Hepatocyte (in vitro differentiated cells): Measurements from ENCODE around the gene ZNF770. TPM values are rescaled to one million over a fixed set of nuclear protein-coding genes. Genes with fewer than 3 reads are reported as not detected.

ENCODE experiments used
- DNase-seq: peaks from one replicate; pipeline ENCODE4 v3.0.0-alpha.2; 2016; ENCODE audit warnings: low spot score
- H2AFZ ChIP-seq: fragments of 200-600 bp; sonication (generic); 2 replicates; pipeline ENCODE4 v1.6.0; 2016; ENCODE audit warnings: antibody characterized with exemption, mild to moderate bottlenecking
- H3K27ac ChIP-seq: fragments of 200-600 bp; sonication (generic); 2 replicates; pipeline ENCODE4 v1.5.1; 2016; ENCODE audit warnings: mild to moderate bottlenecking
- H3K27me3 ChIP-seq: fragments of 200-600 bp; sonication (generic); 2 replicates; pipeline ENCODE4 v1.6.1; 2016
- H3K36me3 ChIP-seq: fragments of 200-600 bp; sonication (generic); replicated peaks from 2 replicates; pipeline ENCODE4 v1.5.1; 2016; ENCODE audit warnings: low read depth; ENCODE audit not compliant: insufficient read depth
- H3K4me1 ChIP-seq: fragments of 200-600 bp; sonication (generic); 2 replicates; pipeline ENCODE4 v1.5.1; 2016; ENCODE audit warnings: mild to moderate bottlenecking, moderate library complexity; ENCODE audit not compliant: insufficient read depth
- H3K4me2 ChIP-seq: fragments of 200-600 bp; sonication (generic); 2 replicates; pipeline ENCODE4 v1.6.0; 2016
- H3K4me3 ChIP-seq: fragments of 200-600 bp; sonication (generic); 2 replicates; pipeline ENCODE4 v1.5.1; 2016; ENCODE audit warnings: mild to moderate bottlenecking
- H3K79me2 ChIP-seq: fragments of 200-600 bp; sonication (generic); 2 replicates; pipeline ENCODE4 v1.6.0; 2017; ENCODE audit warnings: mild to moderate bottlenecking
- H3K9me2 ChIP-seq: fragments of 200-600 bp; sonication (generic); replicated peaks from 2 replicates; pipeline ENCODE4 v1.6.0; 2017; ENCODE audit warnings: mild to moderate bottlenecking; ENCODE audit not compliant: insufficient read depth
- H3K9me3 ChIP-seq: fragments of 200-600 bp; sonication (generic); 2 replicates; pipeline ENCODE4 v1.5.1; 2016; ENCODE audit warnings: low read depth, mild to moderate bottlenecking
- H4K20me1 ChIP-seq: fragments of 200-600 bp; sonication (generic); 2 replicates; pipeline ENCODE4 v1.6.0; 2016; ENCODE audit warnings: mild to moderate bottlenecking; ENCODE audit not compliant: insufficient read depth, poor library complexity, severe bottlenecking
- EZH2 ChIP-seq: fragments of 200-600 bp; sonication (generic); IDR thresholded peaks from 2 replicates; pipeline ENCODE4 v1.6.1; 2016; ENCODE audit warnings: antibody characterized with exemption, mild to moderate bottlenecking, borderline replicate concordance
- EZH2phosphoT487 ChIP-seq: fragments of 200-600 bp; sonication (generic); IDR thresholded peaks from one replicate; pipeline ENCODE4 v1.6.1; 2018; ENCODE audit warnings: antibody characterized with exemption, mild to moderate bottlenecking, low read depth, moderate library complexity; ENCODE audit not compliant: unreplicated experiment, severe bottlenecking
- WGBS: methylation state at CpG from one replicate; pipeline ENCODE4 v1.1.6; 2016; ENCODE audit warnings: low lambda C conversion rate; ENCODE audit errors: missing lambda C conversion rate; 5-methylcytosine and 5-hydroxymethylcytosine counted together
- polyA plus RNA-seq: library from polyadenylated mRNA; unstranded; fragments of >200 nt; fragmentation: Nextera tagmentation; extraction: Ambion mirVana; gene quantifications from 2 replicates; pipeline ENCODE4 v1.2.1, GENCODE V29; 2016
- total RNA-seq: library from RNA; depleted of rRNA; stranded (reverse); fragments of >200 nt; gene quantifications from 2 replicates; pipeline ENCODE4 v1.2.3, GENCODE V29; 2014
- TF ChIP-seq, protein P1 (sequence below): fragments of 200-600 bp; sonication (generic); IDR thresholded peaks from 2 replicates; pipeline ENCODE4 v1.5.1; 2016; ENCODE audit warnings: antibody characterized with exemption, mild to moderate bottlenecking; ENCODE audit not compliant: poor library complexity

Gene ZNF770
- total and polyA plus RNA-seq, 2 experiments from 2014 or later = 31.2 to 32.6 TPM

DNA sequence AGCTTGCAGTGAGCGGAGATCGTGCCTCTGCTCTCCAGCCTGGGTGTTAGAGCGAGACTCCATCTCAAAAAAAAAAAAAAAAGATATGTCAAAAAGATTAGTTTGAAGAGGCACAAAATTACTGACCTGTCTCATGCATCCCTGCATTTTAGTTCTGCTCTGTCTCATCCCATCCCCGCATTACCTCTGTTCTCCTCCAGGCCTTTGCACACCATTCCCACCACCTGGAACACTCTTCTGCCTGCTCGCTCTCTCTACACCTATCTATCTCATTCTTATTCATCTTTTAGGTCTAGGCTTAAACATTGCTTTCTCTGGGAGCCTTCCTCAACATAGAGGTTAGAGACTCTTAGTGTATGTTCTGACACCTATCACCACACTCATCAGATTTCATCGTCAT is 32.9 kb upstream of the ZNF770 start:
- Histone ChIP-seq H3K36me3 (no peaks in the 10 kb centered on the region), H3K9me2 (no peaks in the 10 kb centered on the region), H4K20me1 (no peaks in the 10 kb centered on the region), H3K27me3 (no peaks in the 10 kb centered on the region), H2AFZ (no peak overlapping the region), H3K27ac (no peak overlapping the region), H3K4me3 (no peak overlapping the region), H3K79me2 (no peaks in the 10 kb centered on the region), H3K9me3 (no peaks in the 10 kb centered on the region), H3K4me1 (no peaks in the 10 kb centered on the region), H3K4me2 (no peak overlapping the region)
- WGBS = 84% methylated on average over 6 of the region's 6 CpGs
- TF ChIP-seq, protein P1, sequence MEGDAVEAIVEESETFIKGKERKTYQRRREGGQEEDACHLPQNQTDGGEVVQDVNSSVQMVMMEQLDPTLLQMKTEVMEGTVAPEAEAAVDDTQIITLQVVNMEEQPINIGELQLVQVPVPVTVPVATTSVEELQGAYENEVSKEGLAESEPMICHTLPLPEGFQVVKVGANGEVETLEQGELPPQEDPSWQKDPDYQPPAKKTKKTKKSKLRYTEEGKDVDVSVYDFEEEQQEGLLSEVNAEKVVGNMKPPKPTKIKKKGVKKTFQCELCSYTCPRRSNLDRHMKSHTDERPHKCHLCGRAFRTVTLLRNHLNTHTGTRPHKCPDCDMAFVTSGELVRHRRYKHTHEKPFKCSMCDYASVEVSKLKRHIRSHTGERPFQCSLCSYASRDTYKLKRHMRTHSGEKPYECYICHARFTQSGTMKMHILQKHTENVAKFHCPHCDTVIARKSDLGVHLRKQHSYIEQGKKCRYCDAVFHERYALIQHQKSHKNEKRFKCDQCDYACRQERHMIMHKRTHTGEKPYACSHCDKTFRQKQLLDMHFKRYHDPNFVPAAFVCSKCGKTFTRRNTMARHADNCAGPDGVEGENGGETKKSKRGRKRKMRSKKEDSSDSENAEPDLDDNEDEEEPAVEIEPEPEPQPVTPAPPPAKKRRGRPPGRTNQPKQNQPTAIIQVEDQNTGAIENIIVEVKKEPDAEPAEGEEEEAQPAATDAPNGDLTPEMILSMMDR = no peak
- TF ChIP-seq EZH2 (no peak), EZH2phosphoT487 (no peak)
- DNase-seq = no peak

GRCh38 chr15:35019404-35020327 is 31.6 kb upstream of the ZNF770 start:
- Histone ChIP-seq H3K27me3 (no peaks in the 10 kb centered on the region), H3K4me1 (no peaks in the 10 kb centered on the region), H3K79me2 (no peaks in the 10 kb centered on the region), H3K36me3 (no peaks in the 10 kb centered on the region), H3K9me3 (no peaks in the 10 kb centered on the region), H3K4me2 (no peak overlapping the region), H3K4me3 (no peak overlapping the region), H3K9me2 (no peaks in the 10 kb centered on the region), H3K27ac (no peak overlapping the region), H2AFZ (peak overlapping the region; percentile 41), H4K20me1 (no peaks in the 10 kb centered on the region)
- WGBS = 59% methylated on average over 6 of the region's 6 CpGs
- TF ChIP-seq EZH2 = no peak
- TF ChIP-seq EZH2phosphoT487 = no peak
- TF ChIP-seq, protein P1 = no peak
- no peak for DNase-seq

- H3K79me2 ChIP-seq = no peaks in the 10 kb centered on the region
- H3K9me2 ChIP-seq = no peaks in the 10 kb centered on the region
- TF ChIP-seq EZH2 (no peak), EZH2phosphoT487 (no peak)
- TF ChIP-seq, protein P1 = no peak
- H3K4me3 ChIP-seq = no peak overlapping the region
- no peak overlapping the region for H2AFZ ChIP-seq
- H3K4me2 ChIP-seq = no peak overlapping the region
- H3K9me3 ChIP-seq = no peaks in the 10 kb centered on the region
- H3K27ac ChIP-seq = no peak overlapping the region
- no peaks in the 10 kb centered on the region for H3K4me1 ChIP-seq
- H4K20me1 ChIP-seq = no peaks in the 10 kb centered on the region
- no peaks in the 10 kb centered on the region for H3K36me3 ChIP-seq
- no peaks in the 10 kb centered on the region for H3K27me3 ChIP-seq
- no peak for DNase-seq
These were observed 26.2 kb upstream of the ZNF770 start for GRCh38 chr15:35014241-35014640.
